Skin epidermis (tissue), 12 donors: ENCODE data around the gene TLR10.
"Not testable (repeated sequence)": the region's sequence is repeated elsewhere in the genome, so short reads cannot be mapped to it uniquely, and the experiment has no call there.

Experiments used
- H3K27ac ChIP-seq, 21 experiments: fragments of 200-600 bp; sonication (generic) in 11 of 21; one replicate each; pipeline ENCODE4 v1.5.0; 2020; ENCODE audit warnings: mild to moderate bottlenecking in 3 of 21, inconsistent platforms in 2 of 21, moderate library complexity in 2 of 21
- H3K4me3 ChIP-seq, 7 experiments: fragments of 200-600 bp; sonication (generic) in 2 of 7; one replicate each; pipeline ENCODE4 v1.5.0; 2020; ENCODE audit warnings: inconsistent platforms in 2 of 7, mild to moderate bottlenecking in 2 of 7, moderate library complexity in 1 of 7

The TLR10 gene

DNA sequence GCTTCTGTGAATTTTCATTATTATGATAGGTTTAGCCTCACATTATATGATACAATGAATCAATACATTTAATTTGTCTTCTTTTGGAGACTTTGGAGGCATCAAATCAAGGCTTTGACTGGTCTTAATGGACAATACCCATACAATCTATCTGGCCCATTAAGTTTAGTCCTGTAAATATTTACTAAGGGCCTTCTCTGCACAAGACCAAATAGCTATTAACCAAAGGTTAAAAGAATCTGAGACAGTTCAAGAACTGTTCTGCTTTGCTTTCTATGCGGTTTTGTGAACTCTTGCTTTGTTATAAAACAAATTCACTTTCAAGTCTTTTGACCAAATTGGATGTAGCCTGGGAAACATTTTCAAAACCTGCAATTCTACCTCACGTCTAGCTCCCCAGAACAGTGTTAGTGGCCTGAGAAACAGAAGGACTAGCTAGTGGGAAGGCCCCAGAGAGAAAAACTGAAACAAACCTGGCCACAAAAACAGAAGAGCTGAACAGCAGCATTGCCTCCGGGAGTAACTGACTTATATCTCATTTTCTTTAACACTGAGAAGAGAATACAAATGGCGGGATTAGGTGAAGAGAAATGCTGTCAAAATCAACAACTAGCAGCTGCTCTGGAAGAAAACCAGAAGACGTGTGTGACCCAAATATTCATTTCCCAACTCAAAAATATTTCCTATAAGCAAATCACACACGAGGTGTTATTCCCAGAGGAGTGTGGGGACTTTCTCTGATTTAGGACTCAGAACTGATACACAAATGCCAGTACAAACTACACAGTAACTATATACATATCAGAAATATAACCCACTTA lies 21.3 kb upstream of the TLR10 start:
- Histone ChIP-seq H3K27ac (peak overlapping the region; percentile 11 to 91 (median 76)), H3K4me3 (peak overlapping the region; percentile 15 to 36 (median 22))

GRCh38 chr4:38802561-38803355 lies 20.0 kb upstream of the TLR10 start:
- Histone ChIP-seq H3K27ac (peak overlapping the region in 5 of 21 experiments; percentile 0 to 86 (median 4)), H3K4me3 (peak overlapping the region in 4 of 7 experiments; percentile 0 to 36 (median 26))

DNA sequence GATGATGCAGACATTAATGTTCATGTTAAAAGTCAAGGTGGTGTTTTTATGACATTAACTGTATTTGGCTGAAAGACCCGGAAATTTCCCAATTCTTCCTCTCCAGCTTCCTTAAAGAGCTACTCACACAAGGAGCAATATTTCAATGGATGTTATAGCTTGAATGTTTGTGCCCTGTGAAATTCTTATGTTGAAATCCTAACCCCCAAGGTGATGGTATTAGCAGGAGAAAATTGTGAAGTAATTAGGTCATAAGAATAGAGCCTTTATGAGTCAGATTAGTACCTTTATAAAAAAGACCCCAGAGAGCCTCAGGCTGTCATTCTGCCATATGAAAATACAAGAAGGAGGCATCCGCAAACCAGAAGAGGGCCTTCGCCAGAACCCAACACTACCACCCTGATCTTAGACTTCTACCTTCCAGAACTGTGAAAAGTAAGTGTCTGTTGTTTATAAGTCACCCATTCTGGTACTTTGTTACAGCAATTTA lies 18.2 kb upstream of the TLR10 start:
- Histone ChIP-seq H3K4me3 (no peak overlapping the region), H3K27ac (peak overlapping the region in 1 of 21 experiments; percentile 42)

GRCh38 chr4:38800366-38800765 lies 17.6 kb upstream of the TLR10 start:
- Histone ChIP-seq H3K27ac (no peak overlapping the region), H3K4me3 (no peak overlapping the region)

DNA sequence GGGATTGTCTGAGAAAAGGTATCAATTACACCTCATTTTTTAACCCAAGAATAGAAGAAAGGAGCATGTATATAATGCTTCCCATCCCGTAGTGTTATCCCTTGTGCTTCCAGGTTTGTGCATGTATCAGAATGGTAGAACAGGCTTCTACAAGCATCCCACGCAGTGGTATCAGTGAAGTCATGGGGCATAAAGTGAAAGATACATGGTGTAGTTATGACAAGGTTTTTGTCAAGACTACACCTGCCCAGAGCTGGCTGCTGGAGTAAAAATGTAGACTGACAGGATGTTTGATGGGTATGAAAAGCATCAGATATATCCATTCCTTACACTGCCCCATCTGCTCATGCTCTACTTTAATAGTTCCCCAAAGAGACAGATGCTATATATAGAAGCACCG lies 12.3 kb upstream of the TLR10 start:
- no peak overlapping the region for H3K4me3 ChIP-seq
- H3K27ac ChIP-seq, result no peak overlapping the region

- Histone ChIP-seq H3K27ac (no peak overlapping the region), H3K4me3 (no peak overlapping the region)
Measured at GRCh38 chr4:38794051-38794450, 11.3 kb upstream of the TLR10 start.

- peak overlapping the region in 6 of 21 experiments; percentile 20 to 54 (median 36) for H3K27ac ChIP-seq
- no peak overlapping the region for H3K4me3 ChIP-seq
Measured at GRCh38 chr4:38791010-38791409, 8.2 kb upstream of the TLR10 start.

DNA sequence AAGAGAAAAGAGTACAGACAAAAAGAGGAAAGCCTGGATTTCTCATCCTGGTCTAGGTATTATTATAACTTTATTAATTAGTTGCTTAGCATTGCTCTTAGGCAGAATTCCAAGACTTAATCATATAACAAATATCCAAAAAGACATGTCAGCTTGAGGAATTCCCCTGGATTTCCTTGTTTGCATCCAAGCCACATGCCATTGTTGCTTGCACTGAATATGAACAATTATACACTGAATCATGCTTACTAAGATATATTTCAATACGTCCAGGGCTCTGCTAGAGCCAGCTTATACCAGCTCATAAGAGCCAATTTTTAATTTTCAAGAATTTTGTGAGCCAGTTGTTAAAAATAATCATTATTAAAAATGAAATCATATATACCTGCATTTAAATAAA lies 5.5 kb upstream of the TLR10 start:
- Histone ChIP-seq H3K27ac (peak overlapping the region in 1 of 21 experiments; percentile 21), H3K4me3 (no peak overlapping the region)

DNA sequence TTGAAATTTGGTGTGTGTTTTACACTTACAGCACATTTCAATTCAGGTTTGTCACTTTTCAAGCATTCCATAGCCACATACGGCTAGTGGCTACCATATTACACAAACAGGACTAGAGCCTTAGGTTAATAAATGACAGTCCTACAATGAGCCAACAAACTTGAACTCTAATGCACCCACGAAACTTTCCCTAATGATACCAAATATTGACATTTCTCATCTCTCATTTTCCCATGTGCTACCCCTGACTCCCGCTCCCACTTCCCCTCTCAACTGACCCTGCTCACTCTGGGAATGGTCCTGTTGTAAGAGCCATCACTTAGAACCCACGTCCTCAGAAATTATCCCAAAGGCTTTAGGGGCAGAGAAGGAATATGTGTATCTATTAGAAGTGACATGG lies 4.9 kb upstream of the TLR10 start:
- Histone ChIP-seq H3K4me3 (no peak overlapping the region), H3K27ac (peak overlapping the region in 1 of 21 experiments; percentile 18)

GRCh38 chr4:38785901-38786402 lies 3.2 kb upstream of the TLR10 start:
- H3K27ac ChIP-seq, result peak overlapping the region in 3 of 21 experiments; percentile 2 to 61 (median 18)
- H3K4me3 ChIP-seq, result no peak overlapping the region

DNA sequence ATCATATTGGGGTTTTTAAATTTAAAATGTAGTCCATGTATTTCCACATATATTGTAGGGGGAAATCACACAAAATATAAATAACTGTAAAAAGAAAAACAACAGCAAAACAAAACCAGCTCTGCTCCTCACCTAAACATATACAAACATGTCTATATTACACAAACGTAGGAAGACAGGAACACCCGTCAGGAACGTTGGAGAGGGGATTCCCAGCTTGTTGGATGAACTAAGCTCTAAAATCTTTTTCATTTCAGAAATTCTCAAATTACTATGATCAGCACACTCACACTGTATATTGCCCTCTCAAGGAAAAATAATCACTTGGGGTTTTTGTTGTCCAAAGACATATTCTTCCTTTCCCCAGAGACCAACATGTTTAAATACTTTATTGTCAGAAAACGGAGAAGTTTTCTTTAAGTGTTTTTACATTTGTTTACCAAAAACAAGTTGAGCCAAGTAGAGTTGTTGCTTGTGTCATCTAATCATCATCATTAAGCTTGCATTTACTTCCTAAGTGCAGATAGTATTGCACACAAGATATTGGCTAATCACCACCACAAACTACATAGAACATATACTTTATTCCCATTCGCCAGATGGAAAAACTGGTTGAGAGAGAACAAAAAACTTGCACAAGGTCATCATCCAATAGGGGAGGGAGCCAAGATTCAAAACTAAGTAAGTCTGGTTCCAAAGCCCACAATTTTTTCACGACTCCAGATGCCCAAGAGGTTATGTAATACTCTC lies 2.4 kb upstream of the TLR10 start:
- H3K4me3 ChIP-seq, result no peak overlapping the region
- H3K27ac ChIP-seq, result peak overlapping the region in 4 of 21 experiments; percentile 19 to 61 (median 44)

DNA sequence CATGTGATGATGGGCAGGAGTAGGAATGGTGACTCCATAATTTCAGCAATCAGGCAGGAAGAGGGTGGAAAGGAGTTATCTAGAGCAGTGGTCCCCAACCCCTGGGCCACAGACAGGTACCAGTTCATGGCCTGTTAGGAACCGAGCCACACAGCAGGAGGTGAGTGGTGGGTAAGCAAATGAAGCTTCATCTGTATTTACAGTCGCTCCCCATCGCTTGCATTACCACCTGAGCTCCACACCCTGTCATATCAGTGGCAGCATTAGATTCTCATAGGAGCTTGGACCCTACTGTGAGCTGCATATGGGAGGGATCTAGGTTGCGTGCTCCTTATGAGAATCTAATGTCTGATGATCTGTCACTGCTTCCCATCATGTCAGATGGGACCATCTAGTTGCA lies 1.4 kb upstream of the TLR10 start:
- no peak overlapping the region for H3K4me3 ChIP-seq

DNA sequence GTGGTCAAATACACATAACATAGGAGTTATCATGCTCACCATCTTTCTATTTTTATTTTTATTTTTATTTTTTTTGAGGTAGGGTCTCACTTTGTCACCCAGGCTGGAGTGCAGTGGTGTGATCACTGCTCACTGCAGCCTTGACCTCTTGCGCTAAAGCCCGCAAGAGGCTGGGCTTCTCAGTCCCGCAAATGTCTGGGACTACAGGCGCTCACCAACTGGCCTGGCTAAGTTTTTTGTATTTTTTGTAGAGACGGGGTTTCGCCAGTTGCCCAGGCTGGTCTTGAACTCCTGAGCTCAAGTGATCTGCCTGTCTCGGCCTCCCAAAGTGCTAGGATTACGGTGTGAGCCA lies 295 bp upstream of the TLR10 start:
- H3K4me3 ChIP-seq, result no peak overlapping the region
- no peak overlapping the region for H3K27ac ChIP-seq

More for the DNA sequence above, 1.4 kb upstream of the TLR10 start:
- H3K27ac ChIP-seq, result no peak overlapping the region

DNA sequence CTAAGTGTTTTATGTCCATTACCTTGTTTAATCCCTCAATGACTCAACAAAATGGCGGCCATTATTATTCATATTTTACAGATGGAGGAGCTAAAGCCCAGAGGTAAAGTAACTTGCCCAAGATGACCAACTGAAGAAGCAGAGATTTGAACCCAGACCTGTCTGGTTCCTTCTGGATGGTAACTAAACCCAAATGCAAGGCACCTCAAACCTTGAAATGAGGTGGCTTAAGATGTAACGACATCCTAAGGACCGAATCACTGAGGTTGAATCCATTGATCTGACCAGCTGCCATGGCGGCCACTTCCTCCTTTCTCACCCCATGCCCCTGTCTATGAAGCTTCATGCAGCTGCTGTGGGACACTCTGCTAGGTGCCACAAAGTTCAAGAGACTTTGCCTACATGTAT lies 932 bp downstream of the TLR10 start:
- H3K27ac ChIP-seq, result peak overlapping the region in 2 of 21 experiments; percentile 19 to 45
- no peak overlapping the region for H3K4me3 ChIP-seq

DNA sequence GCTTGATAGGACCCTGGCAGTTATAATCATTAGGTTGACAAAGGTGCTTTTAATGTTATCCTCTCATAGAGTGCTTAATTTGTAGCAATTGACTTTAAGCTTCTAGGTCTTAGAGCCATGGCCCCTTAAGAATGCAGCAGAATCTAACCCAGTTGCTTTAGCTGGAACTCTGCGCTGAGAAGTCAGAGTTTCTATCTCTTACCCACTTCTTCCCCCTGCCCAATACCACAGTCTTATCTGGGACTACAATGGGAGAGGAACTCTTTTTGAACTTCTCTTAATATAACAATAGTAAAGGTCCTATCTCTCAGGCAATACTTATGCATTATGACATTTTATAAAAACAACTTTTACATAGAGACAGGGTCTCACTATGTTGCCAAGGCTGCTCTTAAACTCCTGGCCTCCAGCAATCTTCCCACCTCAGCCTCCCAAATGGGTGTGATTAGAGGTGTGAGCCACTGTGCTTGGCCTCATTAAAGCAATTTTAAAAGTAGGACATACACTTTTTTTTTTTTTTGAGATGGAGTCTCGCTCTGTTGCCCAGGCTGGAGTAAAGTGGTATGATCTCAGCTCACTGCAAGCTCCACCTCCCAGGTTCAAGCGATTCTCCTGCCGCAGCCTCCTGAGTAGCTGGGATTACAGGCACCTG lies 1.8 kb downstream of the TLR10 start:
- Histone ChIP-seq H3K27ac (no peak overlapping the region), H3K4me3 (no peak overlapping the region)

- H3K4me3 ChIP-seq, result no peak overlapping the region
Measured at GRCh38 chr4:38779790-38780189, 3.0 kb downstream of the TLR10 start.

GRCh38 chr4:38777925-38778324 lies 4.9 kb downstream of the TLR10 start:
- not testable (repeated sequence) for H3K27ac ChIP-seq, H3K4me3 ChIP-seq

More at GRCh38 chr4:38779790-38780189, 3.0 kb downstream of the TLR10 start:
- H3K27ac ChIP-seq, result no peak overlapping the region

DNA sequence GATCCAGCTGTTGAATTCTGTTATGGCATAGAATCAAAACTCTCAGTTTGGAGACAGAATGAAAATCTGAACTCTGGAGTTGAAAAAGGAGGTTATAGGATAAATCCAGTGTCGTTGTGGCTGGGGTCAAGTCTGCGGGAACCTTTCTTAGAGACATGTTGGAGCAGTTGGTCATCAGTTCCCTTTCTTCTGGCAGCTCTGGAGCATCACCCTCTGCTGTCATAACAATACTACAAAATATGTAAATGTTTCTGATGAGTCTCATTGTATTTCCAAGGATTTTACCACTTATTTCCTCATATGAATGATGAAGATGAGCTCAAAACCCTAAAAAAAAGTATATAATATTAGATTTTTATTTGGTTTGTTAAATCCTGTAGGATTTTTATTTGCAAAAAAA lies 7.5 kb downstream of the TLR10 start:
- H3K27ac ChIP-seq, result no peak overlapping the region
- no peak overlapping the region for H3K4me3 ChIP-seq
